HCT116 (cell line): ENCODE results near the gene AUTS2.

ENCODE experiments used
- EGR1 ChIP-seq: IDR thresholded peaks from 2 replicates; pipeline ENCODE4 v1.6.1; 2012; ENCODE audit warnings: low read depth
- POLR2A ChIP-seq: IDR thresholded peaks from 2 replicates; pipeline ENCODE4 v1.7.0; 2011; ENCODE audit warnings: borderline replicate concordance; ENCODE audit not compliant: insufficient read depth, insufficient read length; ENCODE audit errors: extremely low read depth
- ZNF274 ChIP-seq: fragments of 200-500 bp; sonication (Bioruptor generic); IDR thresholded peaks from 2 replicates; pipeline ENCODE4 v1.6.1; 2014; ENCODE audit warnings: mild to moderate bottlenecking, low read depth, low read length, inconsistent platforms
- TF ChIP-seq, protein P1 (sequence below), 3 experiments: fragments of 200-600 bp in 1 of 3; sonication (generic) in 1 of 3; IDR thresholded peaks in 2 of 3; conservative IDR thresholded peaks in 1 of 3; 2 replicates each; pipeline ENCODE4 v1.5.1; 2012 to 2017; ENCODE audit warnings: low read depth in 2 of 3, low read length in 2 of 3, antibody characterized with exemption in 1 of 3, borderline replicate concordance in 1 of 3, control low read depth in 1 of 3, mild to moderate bottlenecking in 1 of 3, mixed read lengths in 1 of 3, mixed run types in 1 of 3, moderate library complexity in 1 of 3; ENCODE audit not compliant: insufficient read depth in 1 of 3

DNA sequence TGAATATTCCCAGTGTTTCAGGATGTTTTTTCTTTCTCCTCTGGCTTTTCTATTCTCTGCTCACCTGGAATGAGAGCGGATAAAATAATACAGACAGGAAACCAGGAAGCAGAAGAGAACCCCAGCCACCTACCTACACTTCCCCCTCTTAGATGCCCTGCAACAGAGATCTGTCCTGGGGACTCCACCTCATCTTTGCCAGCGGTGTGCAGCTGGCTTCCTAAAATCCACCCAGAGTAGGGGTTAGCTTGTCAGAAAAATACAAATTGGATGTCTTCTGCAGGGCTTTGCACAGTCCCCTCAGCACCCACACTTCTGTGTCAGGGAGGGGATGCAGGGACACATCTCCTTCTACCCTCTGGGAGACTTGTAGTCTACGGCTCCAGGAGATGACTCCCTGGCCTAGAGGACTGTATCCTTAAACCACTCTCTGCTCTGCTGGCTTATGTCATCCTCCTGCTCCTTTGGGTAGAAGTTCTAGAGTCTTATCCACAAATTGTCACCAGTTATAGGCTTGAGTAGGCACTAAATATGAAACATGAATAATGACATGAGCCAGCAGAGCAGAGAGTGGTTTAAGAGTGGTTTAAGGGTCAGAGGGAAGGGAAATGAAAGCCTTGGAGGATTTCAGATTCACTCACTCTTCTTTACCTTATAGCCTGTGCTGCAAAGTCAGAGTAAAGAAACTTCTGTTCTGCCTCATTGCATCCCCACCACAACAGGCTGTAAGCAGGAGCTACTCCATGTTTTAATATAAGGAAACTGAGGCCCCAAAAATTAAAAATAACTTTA lies 749.4 kb downstream of the AUTS2 start:
- TF ChIP-seq, protein P1, sequence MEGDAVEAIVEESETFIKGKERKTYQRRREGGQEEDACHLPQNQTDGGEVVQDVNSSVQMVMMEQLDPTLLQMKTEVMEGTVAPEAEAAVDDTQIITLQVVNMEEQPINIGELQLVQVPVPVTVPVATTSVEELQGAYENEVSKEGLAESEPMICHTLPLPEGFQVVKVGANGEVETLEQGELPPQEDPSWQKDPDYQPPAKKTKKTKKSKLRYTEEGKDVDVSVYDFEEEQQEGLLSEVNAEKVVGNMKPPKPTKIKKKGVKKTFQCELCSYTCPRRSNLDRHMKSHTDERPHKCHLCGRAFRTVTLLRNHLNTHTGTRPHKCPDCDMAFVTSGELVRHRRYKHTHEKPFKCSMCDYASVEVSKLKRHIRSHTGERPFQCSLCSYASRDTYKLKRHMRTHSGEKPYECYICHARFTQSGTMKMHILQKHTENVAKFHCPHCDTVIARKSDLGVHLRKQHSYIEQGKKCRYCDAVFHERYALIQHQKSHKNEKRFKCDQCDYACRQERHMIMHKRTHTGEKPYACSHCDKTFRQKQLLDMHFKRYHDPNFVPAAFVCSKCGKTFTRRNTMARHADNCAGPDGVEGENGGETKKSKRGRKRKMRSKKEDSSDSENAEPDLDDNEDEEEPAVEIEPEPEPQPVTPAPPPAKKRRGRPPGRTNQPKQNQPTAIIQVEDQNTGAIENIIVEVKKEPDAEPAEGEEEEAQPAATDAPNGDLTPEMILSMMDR (IDR thresholded peaks at IDR 0.05 in 2 of 3, conservative IDR thresholded peaks at IDR 0.05 in 1 of 3; ENCODE audit: borderline replicate concordance in 1 of 3, insufficient read depth in 1 of 3, low read depth in 2 of 3, low read length in 2 of 3) = no peak
- TF ChIP-seq POLR2A (no peak), ZNF274 (no peak), EGR1 (no peak)
